ENCODE measurements around the gene SND1. TPM values are rescaled to one million over a fixed set of nuclear protein-coding genes. Genes with fewer than 3 reads are reported as not detected.

SND1 gene
- total and polyA plus RNA-seq, 7 donors = 29.2 to 72.8 (median 48.2) TPM

GRCh38 chr7:127879942-127880341 lies 227.9 kb downstream of the SND1 start:
- no peak for ATAC-seq
- no peaks in the 10 kb centered on the region for H3K36me3 ChIP-seq (ENCODE audit: insufficient read depth in 1 of 2, low read depth in 1 of 2)
- no peak for DNase-seq
- H3K4me1 ChIP-seq = peaks cover 17% of the 10 kb centered on the region
- no peaks in the 10 kb centered on the region for H3K27me3 ChIP-seq (ENCODE audit: insufficient read depth in 3 of 3, low read length in 2 of 3)
- no peak for TF ChIP-seq CTCF (IDR thresholded peaks at IDR 0.05)
- no peaks in the 10 kb centered on the region for H3K9me3 ChIP-seq
- H3K4me3 ChIP-seq = no peak overlapping the region
- intact Hi-C loops (cut with DNase I) = no loop called here
- no peak overlapping the region for H3K27ac ChIP-seq
- 98 to 99% (median 99%) methylated on average over 5 of the region's 5 CpGs for WGBS, 3 donors

DNA sequence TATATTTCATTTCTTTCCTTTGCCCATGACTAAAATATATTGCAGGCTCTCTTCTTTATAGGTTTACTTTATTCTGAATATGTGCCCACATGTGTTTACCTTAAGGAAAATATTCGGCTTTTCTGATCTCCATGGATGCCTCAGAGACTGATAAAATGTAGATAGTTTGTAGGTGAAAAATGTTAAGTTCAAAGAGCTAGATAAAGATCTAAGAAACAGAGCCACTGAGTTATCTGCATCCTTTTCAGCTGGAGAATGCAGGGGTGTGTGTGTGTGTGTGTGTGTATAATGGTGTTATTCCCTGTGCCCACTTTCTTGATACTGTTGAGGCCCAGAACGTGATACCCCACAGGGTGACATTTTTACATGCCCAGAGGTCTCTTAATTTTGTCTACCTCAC lies 228.5 kb downstream of the SND1 start:
- ATAC-seq = no peak
- WGBS, 3 donors = 86 to 94% (median 91%) methylated on average over 2 of the region's 2 CpGs
- Histone ChIP-seq H3K36me3 (ENCODE audit: insufficient read depth in 1 of 2, low read depth in 1 of 2) (no peaks in the 10 kb centered on the region), H3K4me3 (no peak overlapping the region), H3K27ac (no peak overlapping the region), H3K27me3 (ENCODE audit: insufficient read depth in 3 of 3, low read length in 2 of 3) (no peaks in the 10 kb centered on the region), H3K9me3 (no peaks in the 10 kb centered on the region), H3K4me1 (peaks cover 19% of the 10 kb centered on the region)
- no peak for DNase-seq
- TF ChIP-seq CTCF (IDR thresholded peaks at IDR 0.05) = no peak
- intact Hi-C loops (cut with DNase I) = no loop called here

DNA sequence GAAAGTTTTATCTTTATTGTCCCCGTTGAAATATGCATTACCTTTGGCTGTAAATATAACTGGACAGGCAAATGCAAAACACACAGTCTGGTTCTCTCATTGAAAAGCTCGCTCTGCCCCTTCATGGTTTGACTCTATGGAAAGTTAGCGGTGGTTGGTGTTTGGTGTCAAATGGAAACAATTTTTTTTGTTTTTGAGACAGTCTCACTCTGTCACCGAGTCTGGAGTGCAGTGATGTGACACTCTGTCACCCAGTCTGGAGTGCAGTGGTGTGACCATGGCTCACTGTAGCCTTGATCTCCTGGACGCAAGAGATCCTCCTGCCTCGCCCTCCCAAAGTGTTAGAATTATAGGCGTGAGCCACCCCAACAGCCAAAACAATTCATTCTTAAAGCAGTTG lies 229.6 kb downstream of the SND1 start:
- Histone ChIP-seq H3K27me3 (ENCODE audit: insufficient read depth in 3 of 3, low read length in 2 of 3) (no peaks in the 10 kb centered on the region), H3K27ac (no peak overlapping the region), H3K9me3 (no peaks in the 10 kb centered on the region), H3K4me1 (peaks cover 19% of the 10 kb centered on the region), H3K4me3 (no peak overlapping the region), H3K36me3 (ENCODE audit: insufficient read depth in 1 of 2, low read depth in 1 of 2) (no peaks in the 10 kb centered on the region)
- intact Hi-C loops (cut with DNase I) = no loop called here
- DNase-seq (no peak), ATAC-seq (no peak)
- TF ChIP-seq CTCF (IDR thresholded peaks at IDR 0.05) = no peak
- 90 to 91% (median 91%) methylated on average over 7 of the region's 7 CpGs for WGBS, 3 donors

GRCh38 chr7:127882313-127882920 lies 230.4 kb downstream of the SND1 start:
- Histone ChIP-seq H3K36me3 (ENCODE audit: insufficient read depth in 1 of 2, low read depth in 1 of 2) (no peaks in the 10 kb centered on the region), H3K4me1 (peaks cover 19% of the 10 kb centered on the region), H3K4me3 (no peak overlapping the region), H3K9me3 (no peaks in the 10 kb centered on the region), H3K27me3 (ENCODE audit: insufficient read depth in 3 of 3, low read length in 2 of 3) (no peaks in the 10 kb centered on the region), H3K27ac (no peak overlapping the region)
- ATAC-seq = peak in 1 of 4 donors; percentile 25
- WGBS, 3 donors = 14 to 47% (median 29%) methylated on average over 3 of the region's 3 CpGs
- intact Hi-C loops (cut with DNase I) = no loop called here
- no peak for DNase-seq
- no peak for TF ChIP-seq CTCF (IDR thresholded peaks at IDR 0.05)

GRCh38 chr7:127884066-127884559 lies 232.1 kb downstream of the SND1 start:
- Histone ChIP-seq H3K27ac (no peak overlapping the region), H3K36me3 (ENCODE audit: insufficient read depth in 1 of 2, low read depth in 1 of 2) (peaks cover 2 to 14% of the 10 kb centered on the region in 2 donors), H3K4me3 (no peak overlapping the region), H3K4me1 (peaks cover 19% of the 10 kb centered on the region), H3K9me3 (no peaks in the 10 kb centered on the region), H3K27me3 (ENCODE audit: insufficient read depth in 3 of 3, low read length in 2 of 3) (no peaks in the 10 kb centered on the region)
- TF ChIP-seq CTCF (IDR thresholded peaks at IDR 0.05) = no peak
- ATAC-seq (peak; percentile 49 to 78 (median 66)), DNase-seq (no peak)
- 50 to 81% (median 64%) methylated on average over 3 of the region's 3 CpGs for WGBS, 3 donors
- intact Hi-C loops (cut with DNase I) = no loop called here
